22Rv1 (cell line): ENCODE measurements around the gene TBC1D22A.

Experiments
- CTCF ChIP-seq: fragments of 450-650 bp; IDR thresholded peaks from 2 replicates; pipeline ENCODE4 v1.5.1; 2017; ENCODE audit warnings: mild to moderate bottlenecking
- ZFX ChIP-seq: fragments of 450-650 bp; IDR thresholded peaks from 2 replicates; pipeline ENCODE4 v1.6.1; 2017; ENCODE audit warnings: antibody characterized with exemption, borderline replicate concordance

DNA sequence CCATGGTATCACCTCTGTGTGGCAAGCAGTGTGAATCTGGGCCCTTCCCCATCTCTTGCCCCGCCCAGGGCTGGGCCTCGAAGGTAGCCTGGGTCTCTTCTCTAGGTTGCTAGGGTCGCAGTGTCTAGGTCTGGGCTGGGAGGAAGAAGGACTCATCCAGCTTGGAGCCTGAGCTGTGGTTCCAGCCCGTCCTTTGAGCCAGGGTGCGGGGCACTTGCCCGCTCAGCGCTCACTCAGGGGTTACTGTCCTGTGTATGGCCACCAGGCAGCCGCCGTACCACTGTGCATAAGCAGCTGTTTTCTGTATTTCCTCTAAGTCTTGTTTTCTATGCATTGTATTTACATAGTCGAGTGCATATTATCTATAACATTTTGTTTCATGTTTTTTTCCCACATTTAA, 160.9 kb downstream of the TBC1D22A start:
- no peak for TF ChIP-seq CTCF
- no peak for TF ChIP-seq ZFX
